T-helper 2 cell treated with Interferon-gamma antibody and Interleukin-4, amounts not matched to agents 100 ng/mL and 5 ng/mL, for 36 hours (primary cell): Measurements from ENCODE around the gene BRF1. TPM values are rescaled to one million over a fixed set of nuclear protein-coding genes. Genes with fewer than 3 reads are reported as not detected.
"Not testable (repeated sequence)": the region's sequence is repeated elsewhere in the genome, so short reads cannot be mapped to it uniquely, and the experiment has no call there.

Experiments
- intact Hi-C: fragments of 100-400 bp; cut with micrococcal nuclease; formaldehyde crosslinking; loops from one replicate; pipeline ENCODE4 v1.15.1; 2023
- total RNA-seq: library from RNA; stranded (reverse); gene quantifications from 2 replicates; pipeline ENCODE4 v1.2.3, GENCODE V29; 2022

BRF1 gene, protein sequence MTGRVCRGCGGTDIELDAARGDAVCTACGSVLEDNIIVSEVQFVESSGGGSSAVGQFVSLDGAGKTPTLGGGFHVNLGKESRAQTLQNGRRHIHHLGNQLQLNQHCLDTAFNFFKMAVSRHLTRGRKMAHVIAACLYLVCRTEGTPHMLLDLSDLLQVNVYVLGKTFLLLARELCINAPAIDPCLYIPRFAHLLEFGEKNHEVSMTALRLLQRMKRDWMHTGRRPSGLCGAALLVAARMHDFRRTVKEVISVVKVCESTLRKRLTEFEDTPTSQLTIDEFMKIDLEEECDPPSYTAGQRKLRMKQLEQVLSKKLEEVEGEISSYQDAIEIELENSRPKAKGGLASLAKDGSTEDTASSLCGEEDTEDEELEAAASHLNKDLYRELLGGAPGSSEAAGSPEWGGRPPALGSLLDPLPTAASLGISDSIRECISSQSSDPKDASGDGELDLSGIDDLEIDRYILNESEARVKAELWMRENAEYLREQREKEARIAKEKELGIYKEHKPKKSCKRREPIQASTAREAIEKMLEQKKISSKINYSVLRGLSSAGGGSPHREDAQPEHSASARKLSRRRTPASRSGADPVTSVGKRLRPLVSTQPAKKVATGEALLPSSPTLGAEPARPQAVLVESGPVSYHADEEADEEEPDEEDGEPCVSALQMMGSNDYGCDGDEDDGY
- 40.6 and 41.7 TPM in 2 replicates for total RNA-seq

DNA sequence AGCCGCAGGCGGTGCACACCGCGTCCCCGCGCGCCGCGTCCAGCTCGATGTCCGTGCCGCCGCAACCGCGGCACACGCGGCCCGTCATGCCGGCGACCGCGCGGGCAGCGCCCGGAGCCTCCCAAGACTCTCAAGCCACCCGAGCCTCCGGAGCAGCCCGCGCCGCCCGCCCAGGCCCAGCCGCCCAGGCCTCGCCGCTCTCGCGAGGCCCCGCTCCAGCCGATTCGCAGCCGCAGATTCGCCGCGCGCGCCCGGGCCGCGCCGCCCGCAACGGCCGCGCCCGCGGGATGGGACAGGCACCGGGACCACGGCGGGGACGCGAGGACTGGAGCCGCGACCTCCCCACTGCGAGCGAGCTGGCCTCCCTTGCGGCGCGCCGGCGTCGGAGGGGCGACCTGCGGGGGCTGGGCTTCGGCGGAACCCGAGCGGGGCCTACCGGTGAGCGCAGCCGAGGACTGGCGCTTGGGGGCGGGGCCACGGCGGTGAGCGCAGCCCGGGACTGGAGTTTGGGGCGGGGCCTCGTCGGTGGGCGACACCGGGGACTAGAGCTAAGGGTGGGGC, at the start of gene BRF1:
Gene BRF1 (minus strand): TSS at position 460 of the 561 bp plus-strand sequence. CDS start 372 bp downstream, at position 88.
- intact Hi-C loops, result loop anchor here (1.0 to 5.0 kb wide), 6 partner anchors 14 to 503 kb away; partner anchors contain the start of genes AKT1, CDCA4, PACS2 and TEDC1

- intact Hi-C loops, result no loop called here
Observed at GRCh38 chr14:105349992-105350391, 49.2 kb upstream of the BRF1 start.

DNA sequence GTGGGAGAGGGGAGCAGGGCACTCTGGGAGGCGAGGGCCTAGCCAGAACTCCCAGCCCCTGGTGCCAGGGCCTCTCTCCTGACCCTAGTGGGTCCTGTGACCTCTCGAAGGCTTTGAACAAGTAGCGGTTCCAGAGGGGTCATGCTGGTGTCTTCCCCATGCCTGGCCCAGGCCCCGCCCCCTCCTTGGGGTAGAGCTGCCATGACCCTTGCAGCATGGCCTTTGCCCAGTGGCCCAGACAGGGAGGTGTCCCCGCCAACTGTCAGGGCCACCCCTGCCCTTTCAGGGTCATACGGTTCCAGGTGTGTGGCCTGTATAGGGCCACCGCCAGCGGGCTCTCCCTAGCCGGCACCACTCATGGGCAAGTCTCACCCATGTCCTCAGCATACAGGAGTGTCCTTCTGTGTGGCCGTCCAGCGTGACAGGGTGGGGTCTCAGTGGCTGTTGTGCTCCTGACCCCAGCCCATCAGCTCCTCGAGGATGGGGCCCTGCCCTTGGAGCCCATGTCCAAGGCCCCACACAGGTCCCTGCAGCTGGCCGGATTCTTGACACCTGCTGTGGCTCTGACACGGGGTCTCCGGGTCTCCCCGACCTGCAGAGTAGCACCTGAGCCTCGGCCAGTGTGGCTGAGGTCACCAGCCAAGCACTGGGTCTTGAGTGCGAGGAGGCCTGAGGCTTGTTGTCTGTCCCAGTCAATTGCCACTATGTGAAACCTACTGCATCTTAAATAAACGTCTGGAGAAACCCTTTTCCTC, 48.3 kb upstream of the BRF1 start:
- intact Hi-C loops, result no loop called here

DNA sequence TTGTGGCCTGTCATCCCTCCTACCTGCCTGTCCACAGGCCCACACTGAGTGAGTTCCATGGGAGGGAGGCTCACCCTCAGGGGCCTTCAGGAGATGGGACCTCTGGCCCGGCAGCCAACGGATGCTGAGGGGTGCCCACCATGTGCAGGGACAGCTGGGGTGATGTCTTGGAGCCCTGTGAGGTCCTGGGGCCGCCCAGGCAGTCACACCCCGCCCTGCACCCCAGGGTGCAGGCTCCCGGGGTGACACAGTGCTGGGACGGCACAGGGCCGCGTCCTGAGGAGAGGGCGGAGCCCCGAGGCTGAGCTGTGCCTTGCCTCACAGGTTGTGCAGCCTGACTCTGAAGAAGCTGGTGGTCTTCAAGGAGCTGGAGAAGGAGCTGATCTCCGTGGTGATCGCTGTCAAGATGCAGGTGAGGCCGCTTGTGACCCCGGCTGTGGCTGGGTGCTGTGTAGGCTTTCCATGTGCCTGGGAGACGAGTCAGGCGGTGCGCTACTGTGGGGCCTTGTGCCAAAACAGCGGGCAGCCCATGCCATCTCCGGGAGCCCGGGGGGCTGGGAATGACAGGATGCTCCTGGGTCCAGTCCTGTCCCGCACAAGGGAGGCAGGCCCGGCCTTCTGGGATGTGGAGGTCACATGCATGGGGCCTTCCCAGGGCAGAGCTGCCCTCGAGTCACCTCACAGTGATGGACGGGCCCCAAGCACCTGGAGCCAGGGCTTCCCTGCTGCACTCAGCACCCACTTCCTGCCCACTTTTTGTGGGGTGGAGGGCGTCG, 47.6 kb upstream of the BRF1 start:
- intact Hi-C loops, result no loop called here

- intact Hi-C loops, result no loop called here
Observed at GRCh38 chr14:105347587-105347968, 46.8 kb upstream of the BRF1 start.

GRCh38 chr14:105346876-105347586, 46.2 kb upstream of the BRF1 start:
- intact Hi-C loops, result no loop called here

- intact Hi-C loops, result no loop called here
Observed at GRCh38 chr14:105346200-105346533, 45.4 kb upstream of the BRF1 start.

- intact Hi-C loops, result no loop called here
Observed at GRCh38 chr14:105343194-105343593, 42.4 kb upstream of the BRF1 start.

DNA sequence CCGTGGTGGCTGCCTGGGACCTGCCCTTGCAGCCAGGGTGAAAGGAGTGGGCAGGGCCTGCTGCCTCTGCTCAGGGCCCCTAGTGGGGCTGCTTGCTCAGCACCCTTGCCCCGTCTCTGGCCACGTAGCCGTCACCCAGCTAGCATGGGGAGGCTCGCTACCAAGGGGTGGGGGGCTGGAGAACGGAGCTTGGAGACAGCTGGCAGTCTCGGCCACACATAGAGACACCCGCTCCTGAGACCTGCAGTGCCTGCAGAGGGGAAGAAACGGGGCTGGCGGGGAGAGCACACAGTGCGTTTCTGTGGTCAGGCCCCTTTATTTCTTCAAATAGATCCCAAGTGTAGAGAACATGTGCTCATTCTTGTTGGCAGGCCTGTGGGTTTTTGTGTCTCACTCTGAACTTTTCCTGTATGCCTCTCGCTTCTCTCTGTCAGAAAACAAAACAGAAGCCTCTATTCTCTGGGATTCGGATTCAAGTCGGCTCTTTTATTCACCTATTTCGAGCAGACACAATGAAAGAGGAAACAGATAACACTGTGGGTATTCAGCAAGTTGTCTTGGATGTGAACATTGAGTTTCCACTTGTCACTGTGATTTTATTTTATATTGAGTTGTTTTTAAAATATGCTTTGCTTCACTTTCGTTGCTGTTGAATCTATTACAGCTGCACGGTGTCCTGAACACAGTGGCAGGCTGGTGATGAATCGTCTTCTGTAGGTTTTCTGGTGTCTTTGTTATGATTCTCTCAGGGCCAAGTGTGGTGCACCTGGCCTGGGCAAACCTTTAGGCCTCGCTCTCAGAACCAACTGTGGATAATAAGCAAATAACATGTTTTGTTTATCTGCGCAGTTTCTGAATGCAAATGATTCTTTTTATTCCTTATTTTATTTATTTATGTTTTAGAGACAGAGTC, 40.3 kb upstream of the BRF1 start:
- intact Hi-C loops, result no loop called here

- intact Hi-C loops, result no loop called here
Observed at GRCh38 chr14:105337966-105338741, 37.4 kb upstream of the BRF1 start.

DNA sequence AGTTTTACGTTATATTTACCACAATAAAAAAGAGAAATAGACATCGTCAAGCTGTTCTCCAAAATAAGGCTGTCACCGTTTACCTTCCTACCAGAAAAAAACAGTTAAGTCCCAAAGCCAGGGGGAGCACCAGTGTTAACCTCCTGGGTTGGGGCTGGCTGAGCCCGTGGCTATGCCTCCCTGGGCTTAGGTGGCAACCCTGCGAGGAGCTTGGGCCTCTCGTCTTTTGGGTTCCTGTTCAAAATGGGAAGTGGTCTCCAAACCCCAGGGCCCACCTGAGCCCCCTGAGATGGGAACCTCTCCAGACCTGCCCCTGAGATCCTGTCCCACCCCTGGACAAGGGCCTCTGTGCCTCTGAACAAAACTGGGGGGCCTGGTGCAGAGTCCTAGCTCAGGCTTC, 36.6 kb upstream of the BRF1 start:
- intact Hi-C loops, result no loop called here

- intact Hi-C loops, result no loop called here
Observed at GRCh38 chr14:105336477-105337287, 35.9 kb upstream of the BRF1 start.

- intact Hi-C loops, result no loop called here
Observed at GRCh38 chr14:105335735-105336476, 35.1 kb upstream of the BRF1 start.

DNA sequence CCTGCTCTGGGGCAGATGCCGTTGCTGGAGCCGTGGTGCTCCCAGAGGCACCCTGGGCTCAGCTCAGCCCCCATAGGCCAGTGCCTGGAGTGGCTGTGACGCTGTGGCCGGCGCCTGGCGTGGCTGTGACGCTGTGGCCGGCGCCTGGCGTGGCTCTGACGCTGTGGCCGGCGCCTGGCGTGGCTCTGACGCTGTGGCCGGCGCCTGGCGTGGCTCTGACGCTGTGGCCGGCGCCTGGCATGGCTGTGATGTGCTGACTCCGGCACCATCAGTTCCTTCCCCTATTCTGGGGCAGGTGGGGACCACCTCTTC, 34.4 kb upstream of the BRF1 start:
- intact Hi-C loops, result not testable (repeated sequence)

DNA sequence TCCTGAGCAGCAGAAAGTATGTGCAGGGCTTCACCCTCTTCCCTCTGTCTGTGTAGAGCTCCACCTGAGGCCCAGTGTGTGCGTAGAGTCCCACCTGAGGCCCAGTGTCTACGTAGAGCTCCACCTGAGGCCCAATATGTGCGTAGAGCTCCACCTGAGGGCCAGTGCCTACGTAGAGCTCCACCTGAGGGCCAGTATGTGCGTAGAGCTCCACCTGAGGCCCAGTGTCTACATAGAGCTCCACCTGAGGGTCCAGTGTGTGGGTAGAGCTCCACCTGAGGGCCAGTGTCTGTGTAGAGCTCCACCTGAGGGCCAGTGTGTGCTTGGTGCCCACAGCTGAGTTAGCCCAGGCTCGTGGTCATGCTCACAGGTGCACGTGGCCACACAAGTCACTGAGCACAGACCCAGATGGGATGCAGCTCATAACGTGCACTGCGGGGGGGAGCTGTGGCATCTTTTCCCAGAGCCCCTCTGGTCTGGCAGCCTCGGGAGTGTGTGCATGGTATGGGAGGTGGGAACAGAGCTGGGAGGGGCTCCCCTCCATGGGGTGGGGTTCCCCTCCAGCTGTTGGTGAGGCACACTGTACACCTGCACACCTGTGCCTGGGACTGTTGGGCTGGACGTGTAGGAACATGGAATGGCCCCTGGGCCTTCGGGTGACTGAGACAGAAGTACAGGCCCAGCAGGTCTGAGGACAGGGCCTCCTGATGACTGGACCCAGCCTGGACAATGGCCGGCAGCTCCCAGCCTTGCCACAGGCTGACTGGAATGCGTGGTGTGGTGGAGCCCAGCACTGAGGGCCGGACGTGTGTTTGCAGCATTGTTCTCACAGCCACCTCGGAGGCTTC, 33.8 kb upstream of the BRF1 start:
- intact Hi-C loops, result no loop called here
